Measurements from ENCODE around the gene LIPC.

LIPC gene

DNA sequence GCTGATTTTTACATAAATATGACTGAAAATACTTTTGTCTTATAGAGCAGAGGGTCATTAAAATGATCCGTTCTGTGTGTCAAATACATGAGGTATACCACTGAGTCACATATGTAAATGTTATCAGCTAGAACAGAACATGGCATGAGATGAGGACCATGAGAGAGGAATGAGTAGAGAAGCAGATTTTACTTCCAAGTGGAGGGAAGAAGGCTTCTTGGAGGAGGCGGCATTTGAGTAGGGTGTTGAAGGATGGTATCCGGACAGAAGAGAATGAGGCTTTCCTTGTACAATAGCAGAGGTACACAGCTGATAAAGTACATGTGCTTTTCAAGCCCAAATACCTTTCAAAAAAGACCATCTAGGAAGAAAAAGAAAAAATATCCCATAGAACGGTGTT is 4.8 kb downstream of the LIPC start:
- DNase-seq (ENCODE audit: low read depth, low spot score), result no peak

GRCh38 chr15:58437531-58438105 is 5.8 kb downstream of the LIPC start:
- no peak for DNase-seq (ENCODE audit: low read depth, low spot score)

- no peak for DNase-seq (ENCODE audit: low read depth, low spot score)
Measured at GRCh38 chr15:58438111-58438510, 6.3 kb downstream of the LIPC start.

- DNase-seq (ENCODE audit: low read depth, low spot score), result peak; percentile 39
Measured at GRCh38 chr15:58438956-58439355, 7.2 kb downstream of the LIPC start.

- no peak for DNase-seq (ENCODE audit: low read depth, low spot score)
Measured at GRCh38 chr15:58440158-58440910, 8.5 kb downstream of the LIPC start.

GRCh38 chr15:58440922-58441321 is 9.1 kb downstream of the LIPC start:
- peak; percentile 78 for DNase-seq (ENCODE audit: low read depth, low spot score)

DNA sequence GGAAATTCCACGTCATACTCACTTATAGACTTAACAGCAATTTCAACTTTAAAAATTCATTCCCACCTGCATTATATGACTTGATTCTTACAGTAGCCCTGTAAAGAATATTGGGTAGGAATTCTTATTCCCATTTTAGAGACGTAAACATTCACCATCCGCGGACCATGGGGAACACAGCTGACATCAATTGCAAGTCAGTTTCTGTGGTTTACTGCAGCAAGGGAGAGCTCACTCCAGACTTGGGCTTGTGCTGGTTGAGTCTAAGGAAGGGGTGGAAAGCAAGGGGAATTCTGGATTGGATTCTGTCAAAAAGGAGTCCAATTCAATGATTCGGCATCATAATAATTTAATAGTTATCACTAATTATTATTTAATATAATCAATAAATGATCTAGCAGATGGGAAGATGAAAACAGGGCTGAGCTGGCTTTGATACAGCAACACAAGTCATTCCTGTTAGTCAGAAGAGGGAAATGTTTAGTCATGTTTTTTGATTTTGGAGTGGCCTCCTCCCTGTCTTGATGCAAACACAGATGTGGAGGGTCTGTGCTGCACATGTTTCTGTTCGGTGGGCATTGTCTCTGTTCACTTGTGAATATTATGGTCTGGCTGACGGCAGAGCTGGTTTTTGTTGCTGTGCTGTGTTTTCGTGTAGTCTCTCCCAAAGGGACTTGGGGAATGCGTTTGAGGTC is 9.7 kb downstream of the LIPC start:
- no peak for DNase-seq (ENCODE audit: low read depth, low spot score)

GRCh38 chr15:58442122-58442521 is 10.3 kb downstream of the LIPC start:
- no peak for DNase-seq (ENCODE audit: low read depth, low spot score)

DNA sequence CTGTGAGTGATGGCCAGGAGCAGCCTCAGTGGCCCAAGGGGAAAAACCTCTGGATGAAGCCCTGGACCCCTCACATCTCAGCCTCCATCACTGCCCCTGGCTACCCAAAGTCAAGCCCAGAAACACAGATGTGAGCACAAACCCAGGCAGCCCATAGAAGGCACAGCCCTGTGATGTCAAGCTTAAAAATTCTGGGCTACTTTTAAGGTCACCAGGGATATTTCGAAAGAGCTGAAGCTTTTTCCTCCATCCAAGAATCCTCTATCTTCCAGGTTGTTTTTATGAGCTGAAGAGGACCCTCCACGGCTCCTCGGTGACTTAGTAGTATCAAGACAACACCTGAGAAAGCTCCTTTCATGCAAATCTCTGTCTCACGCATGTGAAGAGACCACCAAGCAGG is 11.5 kb downstream of the LIPC start:
- DNase-seq (ENCODE audit: low read depth, low spot score), result no peak

DNA sequence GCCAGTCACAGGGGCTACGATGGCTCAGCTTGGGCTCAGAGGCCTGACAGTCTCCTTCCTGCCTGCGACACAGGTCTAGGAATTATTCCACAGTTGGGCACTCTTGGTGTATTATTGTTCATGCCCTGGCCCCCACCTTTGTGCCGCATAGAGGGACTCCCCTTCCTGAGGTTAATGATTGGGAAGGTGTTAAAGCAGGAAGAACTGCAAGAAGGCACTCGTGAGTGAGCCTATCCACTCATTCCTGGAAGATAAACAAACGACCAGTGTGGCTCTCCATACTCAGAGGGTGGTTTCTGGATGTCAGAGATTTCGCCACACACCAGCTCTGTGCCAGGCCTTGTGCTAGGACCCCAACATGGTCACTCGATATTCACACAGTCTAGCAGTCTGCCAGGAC is 12.3 kb downstream of the LIPC start:
- DNase-seq (ENCODE audit: low read depth, low spot score), result no peak

DNA sequence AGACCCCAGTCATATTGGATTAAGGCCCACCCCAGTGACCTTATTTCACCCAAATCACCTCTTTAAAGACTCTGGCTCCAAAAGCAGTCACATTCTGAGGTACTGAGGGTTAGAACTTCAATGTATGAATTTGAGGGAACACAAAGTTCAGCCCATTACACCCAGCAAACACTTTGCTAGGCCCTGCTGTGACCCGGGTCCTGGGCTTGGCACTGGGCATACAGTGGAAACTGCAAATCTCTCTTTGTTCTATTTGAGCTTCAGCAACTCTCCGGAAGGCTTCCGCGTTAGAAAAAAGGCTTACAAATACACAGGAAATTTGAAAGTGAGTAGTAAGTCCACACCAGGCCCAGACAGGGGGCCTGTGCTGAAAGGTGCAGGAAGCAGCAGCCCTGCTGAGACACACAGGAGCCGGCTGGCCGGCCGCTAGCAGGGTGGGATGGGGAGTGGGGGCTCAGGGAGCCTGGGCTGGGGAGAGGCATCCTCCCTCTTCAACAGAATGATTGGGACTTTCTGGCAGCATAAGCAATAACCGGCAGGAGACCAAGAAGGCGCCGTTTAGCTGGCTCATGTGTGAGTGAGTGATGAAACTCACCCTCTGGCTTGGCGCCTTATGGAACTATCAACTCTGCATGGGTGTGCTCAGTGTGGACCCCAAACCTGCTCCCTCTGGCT is 13.0 kb downstream of the LIPC start:
- DNase-seq (ENCODE audit: low read depth, low spot score), result no peak

- DNase-seq (ENCODE audit: low read depth, low spot score), result no peak
Measured at GRCh38 chr15:58445865-58446264, 14.1 kb downstream of the LIPC start.

DNA sequence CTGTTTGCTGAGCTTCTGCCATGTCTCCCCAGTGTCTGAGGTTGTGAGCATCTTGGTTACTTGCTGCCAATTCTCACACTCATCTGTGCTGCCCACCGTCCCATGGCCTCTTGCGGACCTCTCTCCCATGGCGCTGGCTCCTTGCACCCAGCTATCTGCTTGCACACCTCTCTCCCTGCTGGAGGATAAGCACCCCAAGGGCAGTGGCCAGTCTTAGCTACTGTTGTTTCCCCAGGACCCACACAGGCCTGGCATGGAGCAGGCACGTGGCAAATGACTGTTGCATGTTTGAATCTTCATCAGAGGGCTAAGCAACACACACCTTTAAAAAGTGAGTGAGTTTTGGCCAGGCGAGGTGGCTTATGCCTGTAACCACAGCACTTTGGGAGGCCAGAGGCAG is 14.7 kb downstream of the LIPC start:
- DNase-seq (ENCODE audit: low read depth, low spot score), result no peak

- DNase-seq (ENCODE audit: low read depth, low spot score), result no peak
Measured at GRCh38 chr15:58447271-58448010, 15.7 kb downstream of the LIPC start.

GRCh38 chr15:58448331-58448730 is 16.5 kb downstream of the LIPC start:
- DNase-seq (ENCODE audit: low read depth, low spot score), result no peak

DNA sequence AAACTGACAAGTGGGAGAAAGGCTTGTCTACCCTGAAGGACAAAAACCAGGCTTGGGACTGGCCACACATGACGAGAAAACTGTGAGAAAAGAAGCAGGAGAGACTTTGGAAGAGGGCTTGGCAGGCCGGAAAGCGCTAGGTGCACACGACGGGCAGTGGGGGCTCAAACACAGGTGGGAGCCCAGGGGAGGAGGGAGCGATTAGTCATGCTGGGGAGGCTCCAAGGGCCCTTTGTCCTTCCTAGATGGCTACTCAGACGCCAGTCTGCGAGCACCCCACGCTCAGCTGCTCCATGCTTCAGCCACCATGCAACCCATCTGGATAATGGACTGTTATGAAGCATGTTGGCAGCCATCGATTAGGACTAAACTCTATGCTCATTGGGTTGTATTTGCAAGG is 17.1 kb downstream of the LIPC start:
- no peak for DNase-seq (ENCODE audit: low read depth, low spot score)

DNA sequence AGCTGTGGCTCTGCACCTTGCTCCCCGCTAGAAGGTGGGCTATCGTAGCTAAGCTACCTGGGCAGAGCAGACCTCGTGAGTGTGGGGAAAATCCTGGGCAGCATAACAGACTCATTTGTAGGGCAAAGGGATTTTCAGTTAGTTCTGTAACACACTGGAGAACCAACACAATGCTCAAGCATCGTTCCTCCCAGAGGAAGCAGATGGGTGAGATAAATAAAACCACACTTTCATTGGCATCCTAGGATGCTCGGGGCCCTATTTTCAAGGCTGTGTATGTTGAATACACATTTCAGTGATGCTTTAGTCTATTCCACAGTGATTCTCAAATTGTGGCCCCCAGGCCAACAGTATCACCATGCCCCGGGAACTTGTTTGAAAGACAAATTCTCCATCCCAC is 20.0 kb downstream of the LIPC start:
- DNase-seq (ENCODE audit: low read depth, low spot score), result no peak

GRCh38 chr15:58452775-58453174 is 21.0 kb downstream of the LIPC start:
- DNase-seq (ENCODE audit: low read depth, low spot score), result no peak

DNA sequence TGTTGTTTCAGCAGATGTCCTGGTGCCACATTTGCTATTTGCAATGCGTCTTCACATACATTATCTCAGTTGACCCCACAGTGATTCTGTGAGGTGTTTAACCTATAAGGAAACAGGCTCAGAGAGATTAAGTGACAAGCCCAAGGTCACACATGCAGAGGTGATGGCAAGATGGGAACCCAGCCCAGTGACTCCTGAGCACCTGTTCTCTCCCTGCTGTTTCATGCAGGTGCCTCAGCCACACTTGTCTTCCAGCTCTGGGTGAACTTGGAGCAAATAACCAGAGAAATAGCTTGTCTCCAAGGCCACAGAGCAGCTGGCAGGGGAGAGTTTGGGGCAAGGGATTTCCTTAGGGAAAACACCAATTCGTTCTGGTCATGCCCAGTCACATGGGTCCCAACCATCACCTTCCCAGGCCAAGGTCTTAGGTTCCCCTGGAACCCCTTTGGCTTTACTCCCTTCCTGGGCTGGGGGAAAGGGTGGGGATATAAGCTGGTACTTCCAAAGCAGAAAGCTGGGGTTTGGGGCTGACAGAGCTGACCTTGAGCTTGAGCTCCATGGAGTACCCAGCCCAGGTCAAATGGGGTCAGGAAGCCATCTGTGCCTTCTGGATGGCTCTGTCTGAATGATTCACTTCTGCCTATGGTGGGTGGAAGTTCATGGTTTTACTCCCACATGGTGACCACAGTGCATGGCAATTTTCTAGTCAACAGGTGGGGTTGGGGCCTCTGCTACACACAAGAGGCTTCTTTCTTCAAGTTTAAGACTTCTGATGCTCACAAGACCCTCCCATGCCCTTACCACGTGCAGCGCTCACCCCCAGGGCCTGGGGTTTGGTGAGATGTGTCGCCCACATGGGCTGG is 22.4 kb downstream of the LIPC start:
- no peak for DNase-seq (ENCODE audit: low read depth, low spot score)

DNA sequence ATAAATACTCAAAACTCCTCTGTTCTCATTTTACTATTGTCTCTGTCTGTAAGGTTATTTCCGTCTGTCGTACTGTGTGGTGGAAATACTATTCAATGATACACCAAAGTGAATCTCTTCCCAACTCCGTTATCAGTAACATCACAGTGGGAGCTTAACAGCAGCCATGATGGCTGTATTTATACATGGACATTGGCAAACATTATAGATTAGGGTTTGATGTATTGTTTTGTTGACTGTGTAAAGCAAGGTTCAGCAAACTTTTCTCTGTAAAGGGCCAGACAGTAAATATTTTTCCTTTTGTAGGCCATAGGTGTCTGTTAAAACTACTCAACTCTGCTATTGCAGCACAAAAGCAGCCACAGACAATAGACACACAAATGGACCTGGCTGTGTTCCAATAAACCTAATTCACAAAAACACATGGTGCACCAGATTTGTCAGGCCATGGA is 23.2 kb downstream of the LIPC start:
- no peak for DNase-seq (ENCODE audit: low read depth, low spot score)

- DNase-seq (ENCODE audit: low read depth, low spot score), result no peak
Measured at GRCh38 chr15:58457466-58457965, 25.7 kb downstream of the LIPC start.

All from ELF-1 (cell line).